Dendritic cell treated with granulocyte-macrophage colony-stimulating factor and Interleukin-4, amounts not matched to agents 40 ng/mL and 50 ng/mL, for 4 days (primary cell): Measurements from ENCODE around the gene DCXR.

Source experiments
- H3K27ac Mint-ChIP-seq: one replicate; pipeline ENCODE4 v1.8.0; 2022; ENCODE audit warnings: mild to moderate bottlenecking, mixed read lengths
- H3K27me3 Mint-ChIP-seq: one replicate; pipeline ENCODE4 v1.8.0; 2022; ENCODE audit warnings: mild to moderate bottlenecking, mixed read lengths
- H3K36me3 Mint-ChIP-seq: one replicate; pipeline ENCODE4 v1.8.0; 2022; ENCODE audit warnings: low read depth, mixed read lengths
- H3K4me1 Mint-ChIP-seq: one replicate; pipeline ENCODE4 v1.8.0; 2022; ENCODE audit warnings: low read depth, mixed read lengths
- H3K4me3 Mint-ChIP-seq: one replicate; pipeline ENCODE4 v1.8.0; 2022; ENCODE audit warnings: mild to moderate bottlenecking, moderate library complexity, mixed read lengths
- H3K9me3 Mint-ChIP-seq: one replicate; pipeline ENCODE4 v1.8.0; 2022; ENCODE audit warnings: mixed read lengths
- intact Hi-C: fragments of 100-400 bp; cut with micrococcal nuclease; formaldehyde crosslinking; loops from one replicate; pipeline ENCODE4 v1.15.0; 2022

Gene DCXR

DNA sequence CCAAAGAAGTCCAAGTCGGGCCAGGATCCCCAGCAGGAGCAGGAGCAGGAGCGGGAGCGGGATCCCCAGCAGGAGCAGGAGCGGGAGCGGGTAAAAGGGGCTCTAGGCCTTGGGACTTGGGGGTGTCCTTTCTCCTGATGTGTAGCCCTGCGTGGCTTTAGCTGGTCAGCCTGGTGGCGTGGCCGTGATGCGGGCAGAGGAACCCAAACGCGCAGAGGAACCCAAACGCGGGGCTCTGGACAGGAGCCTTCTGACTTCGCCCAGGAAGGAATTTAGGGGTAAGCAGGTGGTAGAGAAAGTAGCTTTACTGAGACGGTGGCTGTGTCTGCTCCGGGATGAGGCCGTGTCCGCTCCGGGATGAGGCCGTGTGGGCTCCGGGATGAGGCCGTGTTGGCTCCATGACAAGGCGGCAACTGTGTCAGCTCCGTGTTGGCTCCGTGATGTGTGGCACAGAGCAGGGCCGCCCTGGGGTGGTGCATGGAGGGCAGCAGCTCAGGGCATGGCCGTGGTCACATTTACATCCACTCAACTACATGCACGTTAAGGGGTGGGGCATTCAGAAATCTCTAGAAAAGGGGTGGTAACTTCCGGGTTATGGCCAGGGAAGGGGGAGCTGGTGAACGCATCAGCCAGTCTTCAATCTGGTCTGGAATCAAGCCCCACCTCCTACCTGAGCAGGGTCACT is 40.6 kb downstream of the DCXR start:
- Mint-ChIP-seq H3K9me3 (no peaks in the 10 kb centered on the region), H3K36me3 (peaks cover 62% of the 10 kb centered on the region), H3K4me1 (peaks cover 11% of the 10 kb centered on the region), H3K4me3 (no peak overlapping the region), H3K27me3 (no peaks in the 10 kb centered on the region), H3K27ac (no peak overlapping the region)
- intact Hi-C loops: no loop called here

DNA sequence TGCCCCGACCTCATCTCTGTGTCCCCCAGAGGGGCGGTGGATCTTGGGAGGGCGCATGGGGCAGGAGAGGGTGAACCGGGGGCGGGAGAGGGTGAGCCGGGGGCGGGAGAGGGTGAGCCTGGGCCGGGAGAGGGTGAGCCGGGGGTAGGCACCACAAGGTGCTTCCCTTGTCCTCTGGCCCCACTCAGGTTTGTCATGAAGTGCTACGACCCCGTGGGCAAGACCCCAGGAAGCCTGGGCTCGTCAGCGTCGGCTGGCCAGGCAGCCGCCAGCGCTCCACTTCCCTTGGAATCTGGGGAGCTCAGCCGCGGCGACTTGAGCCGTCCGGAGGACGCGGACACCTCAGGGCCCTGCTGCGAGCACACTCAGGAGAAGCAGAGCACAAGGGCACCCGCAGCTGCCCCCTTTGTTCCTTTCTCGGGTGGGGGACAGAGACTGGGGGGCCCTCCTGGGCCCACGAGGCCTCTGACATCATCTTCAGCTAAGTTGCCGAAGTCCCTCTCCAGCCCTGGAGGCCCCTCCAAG is 41.2 kb downstream of the DCXR start:
- H3K27ac Mint-ChIP-seq: no peak overlapping the region
- no peaks in the 10 kb centered on the region for H3K9me3 Mint-ChIP-seq
- H3K4me3 Mint-ChIP-seq: no peak overlapping the region
- peaks cover 11% of the 10 kb centered on the region for H3K4me1 Mint-ChIP-seq
- peaks cover 69% of the 10 kb centered on the region for H3K36me3 Mint-ChIP-seq
- no peaks in the 10 kb centered on the region for H3K27me3 Mint-ChIP-seq
- intact Hi-C loops: no loop called here

- intact Hi-C loops: no loop called here
- no peaks in the 10 kb centered on the region for H3K9me3 Mint-ChIP-seq
- no peak overlapping the region for H3K27ac Mint-ChIP-seq
- H3K4me1 Mint-ChIP-seq: peaks cover 11% of the 10 kb centered on the region
- no peak overlapping the region for H3K4me3 Mint-ChIP-seq
- no peaks in the 10 kb centered on the region for H3K27me3 Mint-ChIP-seq
- H3K36me3 Mint-ChIP-seq: peaks cover 75% of the 10 kb centered on the region
Measured at GRCh38 chr17:81995463-81996231, 41.9 kb downstream of the DCXR start.

- Mint-ChIP-seq H3K27ac (no peak overlapping the region), H3K9me3 (no peaks in the 10 kb centered on the region), H3K4me1 (peaks cover 4% of the 10 kb centered on the region), H3K36me3 (peaks cover 81% of the 10 kb centered on the region), H3K27me3 (no peaks in the 10 kb centered on the region), H3K4me3 (no peak overlapping the region)
- intact Hi-C loops: no loop called here
Measured at GRCh38 chr17:81994593-81995462, 42.7 kb downstream of the DCXR start.

- no peaks in the 10 kb centered on the region for H3K27me3 Mint-ChIP-seq
- H3K27ac Mint-ChIP-seq: no peak overlapping the region
- no peaks in the 10 kb centered on the region for H3K4me1 Mint-ChIP-seq
- intact Hi-C loops: no loop called here
- H3K4me3 Mint-ChIP-seq: no peak overlapping the region
- H3K9me3 Mint-ChIP-seq: no peaks in the 10 kb centered on the region
- H3K36me3 Mint-ChIP-seq: peaks cover 85% of the 10 kb centered on the region
Measured at GRCh38 chr17:81993729-81994592, 43.5 kb downstream of the DCXR start.

GRCh38 chr17:81992306-81993102 is 45.0 kb downstream of the DCXR start:
- H3K4me3 Mint-ChIP-seq: no peak overlapping the region
- no peak overlapping the region for H3K27ac Mint-ChIP-seq
- H3K4me1 Mint-ChIP-seq: no peaks in the 10 kb centered on the region
- no peaks in the 10 kb centered on the region for H3K9me3 Mint-ChIP-seq
- H3K27me3 Mint-ChIP-seq: no peaks in the 10 kb centered on the region
- peaks cover 87% of the 10 kb centered on the region for H3K36me3 Mint-ChIP-seq
- intact Hi-C loops: no loop called here

- H3K9me3 Mint-ChIP-seq: no peaks in the 10 kb centered on the region
- H3K27me3 Mint-ChIP-seq: no peaks in the 10 kb centered on the region
- peaks cover 87% of the 10 kb centered on the region for H3K36me3 Mint-ChIP-seq
- H3K27ac Mint-ChIP-seq: no peak overlapping the region
- no peak overlapping the region for H3K4me3 Mint-ChIP-seq
- H3K4me1 Mint-ChIP-seq: no peaks in the 10 kb centered on the region
- intact Hi-C loops: no loop called here
Measured at GRCh38 chr17:81991684-81992305, 45.7 kb downstream of the DCXR start.

DNA sequence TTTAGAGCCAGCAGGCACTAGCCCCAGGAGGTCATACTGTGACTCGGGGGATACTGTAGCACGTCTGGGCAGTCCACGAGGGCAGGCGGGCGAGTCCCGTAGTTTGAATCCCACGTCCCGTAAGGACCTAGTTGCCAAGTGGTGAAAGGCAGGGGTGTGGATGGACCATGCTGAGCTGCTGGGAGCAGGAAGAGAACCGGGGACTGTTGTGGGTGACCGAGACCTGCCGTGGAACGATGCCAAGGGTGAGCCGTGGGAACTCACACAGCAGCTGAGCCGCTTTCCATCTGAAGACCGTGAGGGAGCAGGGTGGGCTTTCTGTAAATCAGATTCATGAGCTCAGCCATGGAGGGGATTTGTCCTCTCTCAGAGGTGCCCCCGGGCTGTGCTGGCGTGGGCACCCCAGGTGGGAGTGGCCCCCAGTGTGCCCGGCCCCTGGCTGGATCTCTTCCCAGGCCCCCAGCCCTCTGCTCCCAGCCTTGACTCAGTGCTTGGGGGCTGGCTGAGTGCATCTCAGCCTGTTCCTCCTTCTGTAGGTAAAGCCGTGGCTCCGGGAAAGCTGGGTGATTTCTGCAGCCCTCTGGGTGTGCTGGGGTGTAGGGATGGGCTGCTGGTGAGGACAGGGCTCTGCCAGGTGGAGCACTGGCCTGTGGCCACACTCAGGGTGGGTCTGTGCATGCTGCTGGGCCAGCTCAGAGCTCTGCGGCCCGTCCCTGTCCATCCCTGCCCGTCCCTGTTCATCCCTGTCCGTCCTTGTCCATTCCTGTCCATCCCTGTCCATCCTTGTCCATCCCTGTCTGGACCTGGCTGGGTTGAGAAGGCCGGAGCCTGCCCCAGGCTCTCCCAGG is 46.4 kb downstream of the DCXR start:
- Mint-ChIP-seq H3K4me3 (no peak overlapping the region), H3K4me1 (no peaks in the 10 kb centered on the region), H3K27ac (no peak overlapping the region), H3K36me3 (peaks cover 87% of the 10 kb centered on the region), H3K9me3 (no peaks in the 10 kb centered on the region), H3K27me3 (no peaks in the 10 kb centered on the region)
- intact Hi-C loops: no loop called here

DNA sequence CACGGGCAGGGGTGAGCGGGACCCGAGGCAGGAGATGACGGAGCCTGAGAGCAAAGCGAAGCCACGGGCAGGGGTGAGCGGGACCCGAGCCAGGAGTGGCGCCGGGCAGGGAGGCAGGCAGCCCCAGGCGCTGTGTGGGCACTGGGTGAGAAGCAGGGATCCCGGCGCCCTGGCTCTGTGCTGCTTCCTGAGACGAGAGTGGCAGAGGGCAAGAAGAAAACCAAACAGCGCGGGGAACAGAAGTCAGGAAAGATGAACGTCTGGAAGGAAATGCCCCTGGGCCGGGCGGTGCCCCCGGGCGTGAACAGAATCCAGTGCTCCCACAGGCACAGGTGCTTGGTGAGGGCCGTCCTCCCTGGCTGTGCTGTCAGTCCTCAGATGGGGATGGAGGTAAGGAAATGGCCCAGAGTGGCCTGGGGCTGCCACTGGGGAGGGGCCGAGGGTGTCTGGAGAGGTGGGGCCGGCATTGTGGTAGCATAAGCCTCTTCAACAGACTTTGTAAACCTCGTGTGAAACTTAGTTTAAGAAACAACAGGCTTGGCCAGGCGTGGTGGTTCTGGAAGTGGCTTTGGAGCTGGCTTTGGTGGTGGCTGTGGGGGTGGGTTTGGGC is 50.2 kb downstream of the DCXR start:
- H3K27me3 Mint-ChIP-seq: no peaks in the 10 kb centered on the region
- H3K4me1 Mint-ChIP-seq: peaks cover 18% of the 10 kb centered on the region
- H3K27ac Mint-ChIP-seq: no peak overlapping the region
- H3K36me3 Mint-ChIP-seq: peaks cover 96% of the 10 kb centered on the region
- intact Hi-C loops: no loop called here
- H3K9me3 Mint-ChIP-seq: no peaks in the 10 kb centered on the region
- H3K4me3 Mint-ChIP-seq: no peak overlapping the region

GRCh38 chr17:81986606-81987005 is 50.9 kb downstream of the DCXR start:
- no peaks in the 10 kb centered on the region for H3K9me3 Mint-ChIP-seq
- H3K4me3 Mint-ChIP-seq: no peak overlapping the region
- no peak overlapping the region for H3K27ac Mint-ChIP-seq
- H3K36me3 Mint-ChIP-seq: peaks cover 95% of the 10 kb centered on the region
- intact Hi-C loops: no loop called here
- H3K4me1 Mint-ChIP-seq: peaks cover 18% of the 10 kb centered on the region
- H3K27me3 Mint-ChIP-seq: no peaks in the 10 kb centered on the region
